ENCODE results near the gene MPRIP. TPM values are rescaled to one million over a fixed set of nuclear protein-coding genes. Genes with fewer than 3 reads are reported as not detected.

The MPRIP gene
- total RNA-seq, 1 donor, result 86.5 TPM

DNA sequence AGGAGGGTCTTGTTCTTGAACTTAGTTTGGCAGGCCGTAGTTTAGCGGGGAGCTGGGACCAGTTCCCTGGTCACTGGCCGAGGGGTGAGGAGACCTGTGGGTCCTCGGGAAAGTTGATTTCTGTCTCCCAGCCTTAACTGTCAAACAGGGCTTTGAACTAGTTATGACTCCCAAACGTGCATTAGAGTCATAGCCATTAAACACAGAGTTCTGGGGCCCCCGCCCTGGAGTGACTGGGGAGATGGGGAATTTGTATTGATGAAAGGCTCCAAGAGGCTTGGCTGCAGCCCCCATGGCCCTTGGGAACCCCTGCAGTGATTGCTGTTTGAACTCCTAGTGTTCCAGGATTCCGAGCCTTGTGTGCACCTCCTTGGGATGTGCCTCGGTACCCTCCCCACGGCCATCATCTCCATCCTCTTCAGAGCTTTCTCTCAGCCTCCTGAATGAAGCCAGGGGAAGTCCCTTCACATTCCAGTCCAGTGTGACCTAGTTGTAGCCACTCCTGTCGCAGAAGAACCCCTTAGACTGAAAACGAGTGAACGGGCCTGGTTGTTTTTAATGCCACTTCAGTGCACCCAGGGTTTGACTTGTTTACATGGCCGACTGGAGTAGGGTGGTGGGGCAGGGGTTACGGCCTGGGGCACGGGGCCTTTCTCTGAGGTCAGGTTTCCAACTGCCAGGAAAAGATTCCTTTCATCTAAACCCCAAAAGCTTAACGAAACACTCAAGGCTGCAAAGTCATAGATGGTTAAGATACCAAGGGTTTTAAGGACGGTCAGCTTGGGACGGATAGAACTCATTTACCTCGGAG lies 1.4 kb downstream of the MPRIP start:
- TF ChIP-seq CTCF (IDR thresholded peaks at IDR 0.05; ENCODE audit: insufficient read depth, low read length), result no peak
- DNase-seq (ENCODE audit: low read depth), result peak; percentile 28
- H3K4me3 ChIP-seq (ENCODE audit: low read depth, low read length), result peak overlapping the region; percentile 84

DNA sequence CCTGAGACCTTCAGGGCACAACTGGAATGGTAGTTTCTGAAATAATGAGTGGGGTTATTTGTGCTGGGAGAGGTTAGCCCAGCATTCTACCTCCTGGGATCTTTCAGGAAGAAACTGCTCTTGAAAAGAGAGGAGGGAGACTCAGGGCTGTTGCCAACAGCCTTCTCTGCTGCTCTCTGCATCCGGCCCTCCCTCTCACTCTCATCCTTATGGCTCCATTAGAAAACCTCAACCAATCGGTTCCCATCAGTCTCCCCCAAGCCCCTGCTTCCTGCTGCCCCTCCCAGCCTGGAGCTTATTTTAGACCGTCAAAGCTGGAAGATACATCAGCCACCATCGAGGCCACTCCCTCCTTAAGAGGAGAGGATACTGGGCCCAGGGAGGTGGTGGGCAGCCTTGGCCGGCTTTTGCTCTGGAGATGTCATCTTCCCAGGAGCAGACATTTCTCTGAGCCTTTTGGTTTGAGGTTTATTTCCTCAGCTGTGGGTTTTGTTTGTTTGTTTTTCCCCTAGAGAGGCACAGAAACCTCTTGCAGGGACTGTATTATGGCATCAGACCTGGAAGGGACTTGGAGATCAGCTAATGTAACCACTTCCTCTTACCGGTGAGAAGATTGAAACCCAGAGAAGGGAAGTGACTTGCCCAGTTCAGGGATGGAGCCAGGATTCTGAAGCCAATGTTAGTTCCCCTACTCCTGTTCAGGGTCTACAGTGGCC lies 2.7 kb downstream of the MPRIP start:
- H3K4me3 ChIP-seq (ENCODE audit: low read depth, low read length), result peak overlapping the region; percentile 84
- peak; percentile 73 for DNase-seq (ENCODE audit: low read depth)
- no peak for TF ChIP-seq CTCF (IDR thresholded peaks at IDR 0.05; ENCODE audit: insufficient read depth, low read length)

GRCh38 chr17:17048106-17048505 lies 5.8 kb downstream of the MPRIP start:
- H3K4me3 ChIP-seq (ENCODE audit: low read depth, low read length), result no peak overlapping the region
- no peak for TF ChIP-seq CTCF (IDR thresholded peaks at IDR 0.05; ENCODE audit: insufficient read depth, low read length)
- DNase-seq (ENCODE audit: low read depth), result no peak

- H3K4me3 ChIP-seq (ENCODE audit: low read depth, low read length), result no peak overlapping the region
- no peak for TF ChIP-seq CTCF (IDR thresholded peaks at IDR 0.05; ENCODE audit: insufficient read depth, low read length)
- no peak for DNase-seq (ENCODE audit: low read depth)
Observed at GRCh38 chr17:17050346-17051345, 8.4 kb downstream of the MPRIP start.

GRCh38 chr17:17051380-17051779 lies 9.1 kb downstream of the MPRIP start:
- H3K4me3 ChIP-seq (ENCODE audit: low read depth, low read length), result no peak overlapping the region
- DNase-seq (ENCODE audit: low read depth), result no peak
- no peak for TF ChIP-seq CTCF (IDR thresholded peaks at IDR 0.05; ENCODE audit: insufficient read depth, low read length)

DNA sequence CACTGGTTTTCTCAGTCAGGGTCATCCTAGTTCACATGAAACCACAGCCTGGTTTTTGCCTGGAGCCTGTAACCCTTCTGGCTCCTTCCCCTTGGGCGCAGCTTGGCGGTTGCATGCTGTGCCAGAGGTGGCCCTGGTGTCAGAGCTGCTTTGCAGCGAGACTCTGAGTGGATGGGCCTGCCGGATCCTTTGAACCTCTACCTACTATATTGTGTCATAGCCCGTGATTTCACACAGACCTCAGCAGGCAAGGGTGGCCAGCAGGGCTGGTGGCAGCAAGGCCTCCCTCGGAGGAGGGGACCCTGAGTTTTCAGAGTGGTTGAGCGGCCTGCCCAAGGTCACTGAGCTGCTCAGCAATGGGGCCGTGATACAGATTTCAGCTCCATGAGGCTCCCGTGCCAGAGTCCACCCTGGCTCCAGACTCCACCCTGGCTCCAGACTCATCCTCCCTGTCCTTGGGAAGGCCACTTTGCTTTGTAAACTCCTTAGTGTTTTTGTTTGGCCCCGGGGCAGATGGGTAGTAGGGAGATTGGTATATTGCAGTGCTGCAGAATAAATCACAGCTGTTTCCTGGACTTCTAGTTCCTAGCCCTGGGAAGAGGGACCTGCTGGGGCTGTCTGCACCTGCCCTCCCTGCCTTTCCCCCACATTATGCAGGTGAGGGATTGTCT lies 9.7 kb downstream of the MPRIP start:
- DNase-seq (ENCODE audit: low read depth), result no peak
- H3K4me3 ChIP-seq (ENCODE audit: low read depth, low read length), result no peak overlapping the region
- TF ChIP-seq CTCF (IDR thresholded peaks at IDR 0.05; ENCODE audit: insufficient read depth, low read length), result no peak
